ENCODE results near the gene OXLD1.

- TF ChIP-seq MXI1 (IDR thresholded peaks at IDR 0.05; ENCODE audit: low read depth, low read length) (no peak), TAF1 (IDR thresholded peaks at IDR 0.05; ENCODE audit: borderline replicate concordance, low read depth, low read length) (no peak), DPF2 (IDR thresholded peaks at IDR 0.05) (no peak), RELA (IDR thresholded peaks at IDR 0.05; ENCODE audit: borderline replicate concordance, partially characterized antibody) (no peak), EZH2 (IDR thresholded peaks at IDR 0.05; ENCODE audit: borderline replicate concordance, control insufficient read depth, low read depth, low read length) (no peak), SRF (IDR thresholded peaks at IDR 0.05; ENCODE audit: low read depth in 2 of 2, low read length in 2 of 2) (no peak)
Observed at GRCh38 chr17:81666092-81666341, 388 bp downstream of the OXLD1 start.

Data from GM12878 (cell line).